ENCODE measurements around the gene ACOXL.

GRCh38 chr2:110885256-110885655 lies 152.9 kb downstream of the ACOXL start:
- TF ChIP-seq CTCF (tag by site-specific recombination; IDR thresholded peaks at IDR 0.05) (no peak), ZNF677 (tag by site-specific recombination; IDR thresholded peaks at IDR 0.05) (no peak), ELK4 (IDR thresholded peaks at IDR 0.05; ENCODE audit: borderline replicate concordance, low read depth, low read length) (no peak), SALL2 (tag by site-specific recombination; IDR thresholded peaks at IDR 0.05; ENCODE audit: borderline replicate concordance) (no peak), ZNF138 (tag by site-specific recombination; IDR thresholded peaks at IDR 0.05; ENCODE audit: borderline replicate concordance) (no peak), OSR2 (tag by site-specific recombination; IDR thresholded peaks at IDR 0.05) (no peak), ZNF248 (tag by site-specific recombination; IDR thresholded peaks at IDR 0.05) (no peak), ZNF561 (tag by site-specific recombination; IDR thresholded peaks at IDR 0.05; ENCODE audit: borderline replicate concordance) (no peak), ZNF274 (IDR thresholded peaks at IDR 0.05; ENCODE audit: low read length) (no peak), ZNF274 (tag by site-specific recombination; IDR thresholded peaks at IDR 0.05; ENCODE audit: borderline replicate concordance) (no peak), ZNF639 (tag by site-specific recombination; IDR thresholded peaks at IDR 0.05) (no peak), ZBTB7A (tag by site-specific recombination; IDR thresholded peaks at IDR 0.05; ENCODE audit: low read depth) (no peak)
- TF ChIP-seq, protein P1, sequence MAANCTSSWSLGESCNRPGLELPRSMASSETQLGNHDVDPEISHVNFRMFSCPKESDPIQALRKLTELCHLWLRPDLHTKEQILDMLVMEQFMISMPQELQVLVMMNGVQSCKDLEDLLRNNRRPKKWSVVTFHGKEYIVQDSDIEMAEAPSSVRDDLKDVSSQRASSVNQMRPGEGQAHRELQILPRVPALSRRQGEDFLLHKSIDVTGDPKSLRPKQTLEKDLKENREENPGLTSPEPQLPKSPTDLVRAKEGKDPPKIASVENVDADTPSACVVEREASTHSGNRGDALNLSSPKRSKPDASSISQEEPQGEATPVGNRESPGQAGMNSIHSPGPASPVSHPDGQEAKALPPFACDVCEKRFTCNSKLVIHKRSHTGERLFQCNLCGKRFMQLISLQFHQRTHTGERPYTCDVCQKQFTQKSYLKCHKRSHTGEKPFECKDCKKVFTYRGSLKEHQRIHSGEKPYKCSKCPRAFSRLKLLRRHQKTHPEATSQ (tag by site-specific recombination; IDR thresholded peaks at IDR 0.05), result no peak

All from HEK293 (cell line).